ENCODE results near the gene TMC7.

DNA sequence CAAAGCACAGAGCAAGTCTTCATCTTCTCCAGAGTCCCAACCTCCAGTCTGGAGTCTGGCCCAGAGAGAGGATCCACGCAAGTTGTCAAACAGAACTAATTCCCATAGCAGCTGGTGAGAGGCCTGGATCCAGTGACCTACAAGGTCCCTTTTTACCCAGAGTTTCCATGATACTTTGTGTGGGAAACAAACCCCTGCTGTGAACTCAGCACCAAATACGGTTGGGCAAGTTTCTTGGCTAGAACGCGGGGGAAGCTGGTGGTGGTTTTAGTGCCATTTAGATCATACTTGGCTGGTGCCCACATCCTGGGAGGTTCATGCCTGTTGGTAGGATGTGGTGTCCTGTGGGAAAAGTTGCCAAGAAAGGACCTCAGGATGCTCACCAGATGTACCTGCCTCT is 18.1 kb downstream of the TMC7 start:
- TF ChIP-seq, protein P1, sequence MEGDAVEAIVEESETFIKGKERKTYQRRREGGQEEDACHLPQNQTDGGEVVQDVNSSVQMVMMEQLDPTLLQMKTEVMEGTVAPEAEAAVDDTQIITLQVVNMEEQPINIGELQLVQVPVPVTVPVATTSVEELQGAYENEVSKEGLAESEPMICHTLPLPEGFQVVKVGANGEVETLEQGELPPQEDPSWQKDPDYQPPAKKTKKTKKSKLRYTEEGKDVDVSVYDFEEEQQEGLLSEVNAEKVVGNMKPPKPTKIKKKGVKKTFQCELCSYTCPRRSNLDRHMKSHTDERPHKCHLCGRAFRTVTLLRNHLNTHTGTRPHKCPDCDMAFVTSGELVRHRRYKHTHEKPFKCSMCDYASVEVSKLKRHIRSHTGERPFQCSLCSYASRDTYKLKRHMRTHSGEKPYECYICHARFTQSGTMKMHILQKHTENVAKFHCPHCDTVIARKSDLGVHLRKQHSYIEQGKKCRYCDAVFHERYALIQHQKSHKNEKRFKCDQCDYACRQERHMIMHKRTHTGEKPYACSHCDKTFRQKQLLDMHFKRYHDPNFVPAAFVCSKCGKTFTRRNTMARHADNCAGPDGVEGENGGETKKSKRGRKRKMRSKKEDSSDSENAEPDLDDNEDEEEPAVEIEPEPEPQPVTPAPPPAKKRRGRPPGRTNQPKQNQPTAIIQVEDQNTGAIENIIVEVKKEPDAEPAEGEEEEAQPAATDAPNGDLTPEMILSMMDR (CRISPR knock-in tag; IDR thresholded peaks at IDR 0.05) = no peak
- no peak for TF ChIP-seq NFE2L2 (IDR thresholded peaks at IDR 0.05; ENCODE audit: low read length)
- TF ChIP-seq, protein P2, sequence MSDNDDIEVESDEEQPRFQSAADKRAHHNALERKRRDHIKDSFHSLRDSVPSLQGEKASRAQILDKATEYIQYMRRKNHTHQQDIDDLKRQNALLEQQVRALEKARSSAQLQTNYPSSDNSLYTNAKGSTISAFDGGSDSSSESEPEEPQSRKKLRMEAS (IDR thresholded peaks at IDR 0.05) = no peak
- TF ChIP-seq ZNF780A (CRISPR knock-in tag; IDR thresholded peaks at IDR 0.05) = no peak
- TF ChIP-seq, protein P3, sequence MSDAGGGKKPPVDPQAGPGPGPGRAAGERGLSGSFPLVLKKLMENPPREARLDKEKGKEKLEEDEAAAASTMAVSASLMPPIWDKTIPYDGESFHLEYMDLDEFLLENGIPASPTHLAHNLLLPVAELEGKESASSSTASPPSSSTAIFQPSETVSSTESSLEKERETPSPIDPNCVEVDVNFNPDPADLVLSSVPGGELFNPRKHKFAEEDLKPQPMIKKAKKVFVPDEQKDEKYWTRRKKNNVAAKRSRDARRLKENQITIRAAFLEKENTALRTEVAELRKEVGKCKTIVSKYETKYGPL (CRISPR knock-in tag; IDR thresholded peaks at IDR 0.05) = no peak
- no peak for TF ChIP-seq TMF1 (CRISPR knock-in tag; IDR thresholded peaks at IDR 0.05; ENCODE audit: low read depth)
- TF ChIP-seq ZNF7 (CRISPR knock-in tag; IDR thresholded peaks at IDR 0.05) = no peak
- no peak for TF ChIP-seq POLR2A (IDR thresholded peaks at IDR 0.05; ENCODE audit: insufficient read depth in 1 of 2, low read depth in 2 of 2, low read length in 2 of 2)
- TF ChIP-seq JUN (CRISPR knock-in tag; IDR thresholded peaks at IDR 0.05) = no peak
- no peak for TF ChIP-seq SETDB1 (CRISPR knock-in tag; IDR thresholded peaks at IDR 0.05; ENCODE audit: borderline replicate concordance)
- TF ChIP-seq THYN1 (CRISPR knock-in tag; IDR thresholded peaks at IDR 0.05; ENCODE audit: borderline replicate concordance, low read depth) = no peak
- TF ChIP-seq, protein P4, sequence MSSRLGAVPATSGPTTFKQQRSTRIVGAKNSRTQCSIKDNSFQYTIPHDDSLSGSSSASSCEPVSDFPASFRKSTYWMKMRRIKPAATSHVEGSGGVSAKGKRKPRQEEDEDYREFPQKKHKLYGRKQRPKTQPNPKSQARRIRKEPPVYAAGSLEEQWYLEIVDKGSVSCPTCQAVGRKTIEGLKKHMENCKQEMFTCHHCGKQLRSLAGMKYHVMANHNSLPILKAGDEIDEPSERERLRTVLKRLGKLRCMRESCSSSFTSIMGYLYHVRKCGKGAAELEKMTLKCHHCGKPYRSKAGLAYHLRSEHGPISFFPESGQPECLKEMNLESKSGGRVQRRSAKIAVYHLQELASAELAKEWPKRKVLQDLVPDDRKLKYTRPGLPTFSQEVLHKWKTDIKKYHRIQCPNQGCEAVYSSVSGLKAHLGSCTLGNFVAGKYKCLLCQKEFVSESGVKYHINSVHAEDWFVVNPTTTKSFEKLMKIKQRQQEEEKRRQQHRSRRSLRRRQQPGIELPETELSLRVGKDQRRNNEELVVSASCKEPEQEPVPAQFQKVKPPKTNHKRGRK (CRISPR knock-in tag; IDR thresholded peaks at IDR 0.05) = no peak
- no peak for TF ChIP-seq ZNF660 (CRISPR knock-in tag; IDR thresholded peaks at IDR 0.05; ENCODE audit: borderline replicate concordance, low read depth)
- no peak for TF ChIP-seq JUND (CRISPR knock-in tag; IDR thresholded peaks at IDR 0.05)
